ENCODE measurements around the gene ZC3HAV1. TPM values are rescaled to one million over a fixed set of nuclear protein-coding genes. Genes with fewer than 3 reads are reported as not detected.
A peak's percentile ranks its signal among the peaks of the same experiment; 100 is the strongest.

The ZC3HAV1 gene
- polyA plus RNA-seq (2013, experiment 1 of 2) = 46.4 TPM
- 44.8 TPM for polyA plus RNA-seq (2013, experiment 2 of 2)

- peak within 1 kb of the TSS; percentile 92 for H3K9ac ChIP-seq (ENCODE audit: low read length)
- peak; percentile 87 for DNase-seq
- peaks cover 3% of the 10 kb centered on the region for H3K4me1 ChIP-seq (ENCODE audit: control insufficient read depth, low read depth, low read length)
- H2BK120ac ChIP-seq (ENCODE audit: low read depth, low read length) = no peak within 1 kb of the TSS
- peak within 1 kb of the TSS; percentile 97 for H3K56ac ChIP-seq (ENCODE audit: low read length)
- H4K5ac ChIP-seq (ENCODE audit: low read length) = peak within 1 kb of the TSS; percentile 8
- no peak within 1 kb of the TSS for H2AK5ac ChIP-seq (ENCODE audit: low read length)
- H2BK5ac ChIP-seq (ENCODE audit: low read length) = peak within 1 kb of the TSS; percentile 80
- no CpG with 5 or more reads among the region's 68 CpGs for WGBS (ENCODE audit: extremely low coverage, insufficient coverage, low lambda C conversion rate)
- H3K4me3 ChIP-seq (ENCODE audit: low read length) = peak within 1 kb of the TSS; percentile 84
- H3K27ac ChIP-seq (ENCODE audit: low read depth, low read length) = peak within 1 kb of the TSS; percentile 91
- H3K23ac ChIP-seq (ENCODE audit: low read length) = peak within 1 kb of the TSS; percentile 69
- peak within 1 kb of the TSS; percentile 75 for H3K18ac ChIP-seq (ENCODE audit: low read length)
- peak within 1 kb of the TSS; percentile 76 for H4K8ac ChIP-seq (ENCODE audit: low read depth, low read length)
- peaks cover 27% of the 10 kb centered on the region for H3K79me2 ChIP-seq (ENCODE audit: control insufficient read depth, insufficient read depth, low read length)
- H3K79me1 ChIP-seq (ENCODE audit: low read length) = peaks cover 1% of the 10 kb centered on the region
- no peak within 1 kb of the TSS for H2BK15ac ChIP-seq (replicated peaks; ENCODE audit: low read depth)
- peak within 1 kb of the TSS; percentile 58 for H3K4me2 ChIP-seq (ENCODE audit: low read length)
- H3K27me3 ChIP-seq (ENCODE audit: insufficient read depth, low read length, poor library complexity) = no peaks in the 10 kb centered on the region
- peak within 1 kb of the TSS; percentile 41 for H3K4ac ChIP-seq (ENCODE audit: low read depth, low read length)
- no peaks in the 10 kb centered on the region for H3K36me3 ChIP-seq (ENCODE audit: control insufficient read depth, insufficient read depth, low read length)
These were observed at the start of gene ZC3HAV1 for GRCh38 chr7:139109188-139109982. ZC3HAV1 (minus strand) TSS chr7:139109720; CDS start chr7:139109331, 389 bp downstream.

GRCh38 chr7:139153832-139154231 is 44.3 kb upstream of the ZC3HAV1 start:
- no peak overlapping the region for H3K4me2 ChIP-seq (ENCODE audit: low read length)
- no peaks in the 10 kb centered on the region for H3K27me3 ChIP-seq (ENCODE audit: insufficient read depth, low read length, poor library complexity)
- H3K56ac ChIP-seq (ENCODE audit: low read length) = no peak overlapping the region
- WGBS (ENCODE audit: extremely low coverage, insufficient coverage, low lambda C conversion rate) = no CpG with 5 or more reads among the region's 2 CpGs
- H3K18ac ChIP-seq (ENCODE audit: low read length) = no peak overlapping the region
- no peak overlapping the region for H3K27ac ChIP-seq (ENCODE audit: low read depth, low read length)
- no peaks in the 10 kb centered on the region for H3K36me3 ChIP-seq (ENCODE audit: control insufficient read depth, insufficient read depth, low read length)
- H2BK5ac ChIP-seq (ENCODE audit: low read length) = no peak overlapping the region
- H3K79me1 ChIP-seq (ENCODE audit: low read length) = no peaks in the 10 kb centered on the region
- no peak overlapping the region for H3K9ac ChIP-seq (ENCODE audit: low read length)
- no peak overlapping the region for H3K23ac ChIP-seq (ENCODE audit: low read length)
- no peak overlapping the region for H2BK15ac ChIP-seq (replicated peaks; ENCODE audit: low read depth)
- no peaks in the 10 kb centered on the region for H3K79me2 ChIP-seq (ENCODE audit: control insufficient read depth, insufficient read depth, low read length)
- no peak overlapping the region for H2AK5ac ChIP-seq (ENCODE audit: low read length)
- peaks cover 2% of the 10 kb centered on the region for H3K4me1 ChIP-seq (ENCODE audit: control insufficient read depth, low read depth, low read length)
- no peak overlapping the region for H3K4ac ChIP-seq (ENCODE audit: low read depth, low read length)
- H3K4me3 ChIP-seq (ENCODE audit: low read length) = no peak overlapping the region
- DNase-seq = peak; percentile 84
- no peak overlapping the region for H2BK120ac ChIP-seq (ENCODE audit: low read depth, low read length)
- no peak overlapping the region for H4K5ac ChIP-seq (ENCODE audit: low read length)
- H4K8ac ChIP-seq (ENCODE audit: low read depth, low read length) = no peak overlapping the region

GRCh38 chr7:139152149-139152548 is 42.6 kb upstream of the ZC3HAV1 start:
- H3K4me3 ChIP-seq (ENCODE audit: low read length) = no peak overlapping the region
- no peak overlapping the region for H3K4ac ChIP-seq (ENCODE audit: low read depth, low read length)
- H3K56ac ChIP-seq (ENCODE audit: low read length) = no peak overlapping the region
- no peak overlapping the region for H2BK5ac ChIP-seq (ENCODE audit: low read length)
- H3K4me2 ChIP-seq (ENCODE audit: low read length) = no peak overlapping the region
- no peak overlapping the region for H4K5ac ChIP-seq (ENCODE audit: low read length)
- no peaks in the 10 kb centered on the region for H3K79me1 ChIP-seq (ENCODE audit: low read length)
- DNase-seq = no peak
- no peak overlapping the region for H2AK5ac ChIP-seq (ENCODE audit: low read length)
- no peaks in the 10 kb centered on the region for H3K79me2 ChIP-seq (ENCODE audit: control insufficient read depth, insufficient read depth, low read length)
- no peak overlapping the region for H2BK15ac ChIP-seq (replicated peaks; ENCODE audit: low read depth)
- no peak overlapping the region for H3K23ac ChIP-seq (ENCODE audit: low read length)
- H2BK120ac ChIP-seq (ENCODE audit: low read depth, low read length) = no peak overlapping the region
- H3K27ac ChIP-seq (ENCODE audit: low read depth, low read length) = no peak overlapping the region
- peaks cover 2% of the 10 kb centered on the region for H3K4me1 ChIP-seq (ENCODE audit: control insufficient read depth, low read depth, low read length)
- WGBS (ENCODE audit: extremely low coverage, insufficient coverage, low lambda C conversion rate) = no CpG with 5 or more reads among the region's 1 CpG
- no peak overlapping the region for H3K9ac ChIP-seq (ENCODE audit: low read length)
- H3K18ac ChIP-seq (ENCODE audit: low read length) = no peak overlapping the region
- H3K27me3 ChIP-seq (ENCODE audit: insufficient read depth, low read length, poor library complexity) = no peaks in the 10 kb centered on the region
- H3K36me3 ChIP-seq (ENCODE audit: control insufficient read depth, insufficient read depth, low read length) = no peaks in the 10 kb centered on the region
- H4K8ac ChIP-seq (ENCODE audit: low read depth, low read length) = no peak overlapping the region

DNA sequence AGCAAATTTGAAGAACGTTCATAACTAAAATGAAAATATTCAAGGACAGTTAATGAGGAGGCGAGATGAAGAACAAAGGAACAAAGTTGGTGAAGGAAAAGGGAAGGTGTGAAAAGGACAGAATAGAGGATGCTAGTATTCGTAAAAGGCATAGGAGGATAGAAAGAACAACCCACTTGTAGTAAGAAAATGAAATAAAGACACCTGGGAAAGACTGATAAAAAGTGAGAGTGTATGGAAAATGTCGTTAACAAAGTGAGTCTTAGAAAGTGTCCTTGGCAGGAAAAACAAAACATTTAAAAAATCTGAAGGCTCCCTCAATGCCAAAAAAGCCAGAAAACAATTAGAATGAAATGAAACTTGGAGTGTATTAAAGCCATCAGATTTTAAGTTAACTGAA is 29.6 kb upstream of the ZC3HAV1 start:
- H3K4me3 ChIP-seq (ENCODE audit: low read length) = no peak overlapping the region
- H3K4me2 ChIP-seq (ENCODE audit: low read length) = no peak overlapping the region
- no peak overlapping the region for H2AK5ac ChIP-seq (ENCODE audit: low read length)
- H4K5ac ChIP-seq (ENCODE audit: low read length) = no peak overlapping the region
- no peak overlapping the region for H3K9ac ChIP-seq (ENCODE audit: low read length)
- no peaks in the 10 kb centered on the region for H3K27me3 ChIP-seq (ENCODE audit: insufficient read depth, low read length, poor library complexity)
- H3K23ac ChIP-seq (ENCODE audit: low read length) = no peak overlapping the region
- no peak overlapping the region for H3K4ac ChIP-seq (ENCODE audit: low read depth, low read length)
- no peak for DNase-seq
- no peaks in the 10 kb centered on the region for H3K4me1 ChIP-seq (ENCODE audit: control insufficient read depth, low read depth, low read length)
- H3K27ac ChIP-seq (ENCODE audit: low read depth, low read length) = no peak overlapping the region
- H2BK15ac ChIP-seq (replicated peaks; ENCODE audit: low read depth) = no peak overlapping the region
- WGBS (ENCODE audit: extremely low coverage, insufficient coverage, low lambda C conversion rate) = no CpG with 5 or more reads among the region's 4 CpGs
- H3K79me2 ChIP-seq (ENCODE audit: control insufficient read depth, insufficient read depth, low read length) = no peaks in the 10 kb centered on the region
- H2BK120ac ChIP-seq (ENCODE audit: low read depth, low read length) = no peak overlapping the region
- no peak overlapping the region for H2BK5ac ChIP-seq (ENCODE audit: low read length)
- H3K18ac ChIP-seq (ENCODE audit: low read length) = no peak overlapping the region
- no peaks in the 10 kb centered on the region for H3K36me3 ChIP-seq (ENCODE audit: control insufficient read depth, insufficient read depth, low read length)
- no peaks in the 10 kb centered on the region for H3K79me1 ChIP-seq (ENCODE audit: low read length)
- H4K8ac ChIP-seq (ENCODE audit: low read depth, low read length) = no peak overlapping the region
- H3K56ac ChIP-seq (ENCODE audit: low read length) = no peak overlapping the region

DNA sequence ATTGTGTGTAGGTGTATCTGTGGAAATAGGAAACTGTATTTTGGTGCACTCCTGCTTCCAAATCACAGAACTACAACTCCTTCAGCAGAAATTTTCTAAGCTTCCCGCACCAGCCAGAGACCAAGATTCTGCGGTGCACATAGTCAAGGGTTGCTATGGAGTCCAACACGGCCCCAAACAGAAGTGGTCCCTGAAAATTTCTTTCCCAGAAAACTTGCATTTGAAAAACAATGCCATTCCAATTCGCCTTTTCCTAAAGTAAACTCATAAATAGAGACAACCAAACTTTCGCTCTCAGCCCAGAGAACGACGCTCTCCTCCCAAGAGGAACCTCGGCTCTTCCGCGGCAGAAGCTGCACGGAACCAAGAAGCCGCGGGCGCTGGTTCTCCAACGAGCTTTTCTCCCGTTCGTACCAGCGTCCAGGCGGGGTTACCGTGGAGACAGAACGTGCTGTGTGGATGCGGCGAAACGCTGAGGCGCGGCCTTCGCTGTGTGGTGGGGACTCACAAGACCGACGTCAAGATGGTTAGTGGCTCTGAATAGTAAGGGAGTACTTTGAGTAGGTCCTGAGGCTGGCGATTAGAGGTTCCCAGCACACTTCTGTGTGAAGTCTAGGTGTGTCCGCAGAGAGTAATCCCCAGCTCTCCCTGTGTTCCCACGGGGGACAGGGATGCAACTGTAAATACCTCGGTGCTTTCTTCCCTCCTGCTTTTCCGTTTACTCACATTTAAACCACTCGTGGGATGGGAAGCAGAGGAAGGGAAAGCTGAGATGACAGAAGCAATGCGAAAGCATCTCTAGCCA is 24.0 kb upstream of the ZC3HAV1 start:
- Histone ChIP-seq H3K4me3 (ENCODE audit: low read length) (peak overlapping the region; percentile 57), H3K4me2 (ENCODE audit: low read length) (peak overlapping the region; percentile 77), H3K4me1 (ENCODE audit: control insufficient read depth, low read depth, low read length) (no peaks in the 10 kb centered on the region), H2BK120ac (ENCODE audit: low read depth, low read length) (no peak overlapping the region), H3K23ac (ENCODE audit: low read length) (no peak overlapping the region), H2BK15ac (replicated peaks; ENCODE audit: low read depth) (no peak overlapping the region), H3K27ac (ENCODE audit: low read depth, low read length) (no peak overlapping the region), H2BK5ac (ENCODE audit: low read length) (no peak overlapping the region), H3K79me2 (ENCODE audit: control insufficient read depth, insufficient read depth, low read length) (no peaks in the 10 kb centered on the region), H2AK5ac (ENCODE audit: low read length) (no peak overlapping the region), H3K56ac (ENCODE audit: low read length) (peak overlapping the region; percentile 69), H3K79me1 (ENCODE audit: low read length) (no peaks in the 10 kb centered on the region), H3K36me3 (ENCODE audit: control insufficient read depth, insufficient read depth, low read length) (no peaks in the 10 kb centered on the region), H3K9ac (ENCODE audit: low read length) (peak overlapping the region; percentile 71), H3K18ac (ENCODE audit: low read length) (no peak overlapping the region), H4K5ac (ENCODE audit: low read length) (peak overlapping the region; percentile 64), H3K27me3 (ENCODE audit: insufficient read depth, low read length, poor library complexity) (no peaks in the 10 kb centered on the region), H4K8ac (ENCODE audit: low read depth, low read length) (no peak overlapping the region), H3K4ac (ENCODE audit: low read depth, low read length) (no peak overlapping the region)
- WGBS (ENCODE audit: extremely low coverage, insufficient coverage, low lambda C conversion rate) = no CpG with 5 or more reads among the region's 36 CpGs
- peak; percentile 92 for DNase-seq
